H1 (cell line): ENCODE measurements around the gene CAMKMT. TPM values are rescaled to one million over a fixed set of nuclear protein-coding genes. Genes with fewer than 3 reads are reported as not detected.

Source experiments
- CTCF ChIA-PET: fragments of 300-600 bp; sonication (Branson Sonifier 250); formaldehyde crosslinking; loops from one replicate; lab custom pipeline; 2021; ENCODE audit not compliant: partially characterized antibody; lab: Charles Lee
- POLR2A ChIA-PET: fragments of 300-600 bp; sonication (Branson Sonifier 250); formaldehyde crosslinking; loops from one replicate; lab custom pipeline; 2021; ENCODE audit warnings: inconsistent platforms; ENCODE audit not compliant: partially characterized antibody; lab: Charles Lee
- DNase-seq, 2 experiments: peaks; one replicate each; pipeline versions ENCODE4 v3.0.0 to v3.0.0-alpha.2; 2010 to 2022; ENCODE audit warnings: low spot score in 2 of 2, low read depth in 1 of 2, mixed read lengths in 1 of 2
- FAIRE-seq: peaks from 2 replicates; lab custom pipeline; 2011; peaks lifted over from hg19 to GRCh38; lab: Jason Lieb, UNC
- H2AFZ ChIP-seq: 2 replicates; pipeline ENCODE4 v1.8.1; 2012; ENCODE audit warnings: low read length, inconsistent platforms
- H2AK5ac ChIP-seq: 2 replicates; pipeline ENCODE4 v1.6.1; 2013; ENCODE audit warnings: low read depth, low read length
- H2BK120ac ChIP-seq: replicated peaks from 2 replicates; pipeline ENCODE3; 2013; ENCODE audit warnings: low read depth, low read length, inconsistent platforms
- H2BK12ac ChIP-seq: 2 replicates; pipeline ENCODE4 v1.6.1; 2013; ENCODE audit warnings: low read depth, low read length
- H2BK15ac ChIP-seq: 2 replicates; pipeline ENCODE4 v1.6.1; 2013; ENCODE audit warnings: low read length
- H2BK20ac ChIP-seq: 2 replicates; pipeline ENCODE4 v1.6.1; 2013; ENCODE audit warnings: low read length
- H2BK5ac ChIP-seq: 2 replicates; pipeline ENCODE4 v1.6.1; 2013; ENCODE audit warnings: low read depth, low read length
- H3K14ac ChIP-seq: 2 replicates; pipeline ENCODE4 v1.6.1; 2013; ENCODE audit warnings: inconsistent platforms; ENCODE audit not compliant: insufficient read length
- H3K18ac ChIP-seq: 2 replicates; pipeline ENCODE4 v1.6.1; 2013; ENCODE audit warnings: low read length; ENCODE audit errors: extremely low read depth
- H3K23ac ChIP-seq: 2 replicates; pipeline ENCODE4 v1.6.1; 2013; ENCODE audit warnings: inconsistent platforms; ENCODE audit not compliant: insufficient read length
- H3K23me2 ChIP-seq: 2 replicates; pipeline ENCODE4 v1.6.1; 2013; ENCODE audit warnings: low read depth, low read length
- H3K27ac ChIP-seq: 2 replicates; pipeline ENCODE4 v1.6.1; 2011; ENCODE audit warnings: low read depth, low read length, inconsistent platforms
- H3K27me3 ChIP-seq, 4 experiments: replicated peaks in 1 of 4; 1 replicate in 1 of 4; 2 replicates in 3 of 4; pipeline versions ENCODE4 v1.6.1 to v1.8.1; 2011 to 2013; ENCODE audit warnings: low read length in 3 of 4, mild to moderate bottlenecking in 3 of 4, inconsistent platforms in 2 of 4, mixed read lengths in 2 of 4, moderate library complexity in 1 of 4; ENCODE audit not compliant: control insufficient read depth in 3 of 4, insufficient read depth in 3 of 4; ENCODE audit errors: extremely low read depth in 1 of 4
- H3K36me3 ChIP-seq, 4 experiments: 2 replicates each; pipeline versions ENCODE4 v1.6.1 to v1.8.1; 2011 to 2013; ENCODE audit warnings: mild to moderate bottlenecking in 4 of 4, low read length in 3 of 4, moderate library complexity in 2 of 4, control low read depth in 1 of 4, inconsistent platforms in 1 of 4; ENCODE audit not compliant: insufficient read depth in 4 of 4, control insufficient read depth in 2 of 4
- H3K4ac ChIP-seq: replicated peaks from 2 replicates; pipeline ENCODE3; 2013; ENCODE audit warnings: low read length, low read depth, mixed read lengths, inconsistent platforms; ENCODE audit not compliant: insufficient read length
- H3K4me1 ChIP-seq, 4 experiments: replicated peaks in 1 of 4; 1 replicate in 1 of 4; 2 replicates in 3 of 4; pipeline versions ENCODE4 v1.6.1 to v1.8.1; 2011 to 2013; ENCODE audit warnings: low read length in 3 of 4, inconsistent platforms in 2 of 4, mixed read lengths in 1 of 4; ENCODE audit not compliant: insufficient read depth in 4 of 4, control insufficient read depth in 3 of 4
- H3K4me2 ChIP-seq, 2 experiments: 2 replicates each; pipeline versions ENCODE4 v1.6.1 to v1.8.1; 2011 to 2013; ENCODE audit warnings: low read depth in 2 of 2, low read length in 2 of 2, control low read depth in 1 of 2, inconsistent platforms in 1 of 2, mild to moderate bottlenecking in 1 of 2; ENCODE audit not compliant: insufficient read depth in 1 of 2
- H3K4me3 ChIP-seq, 4 experiments: fragments of 200-600, 300-600 bp in 1 of 4; sonication (generic), shearing (Covaris generic), sonication (Bioruptor Twin) in 1 of 4; 2 replicates each; pipeline versions ENCODE4 v1.5.1 to v1.8.1; 2011 to 2016; ENCODE audit warnings: low read length in 4 of 4, low read depth in 3 of 4, control low read depth in 2 of 4, inconsistent platforms in 2 of 4, mild to moderate bottlenecking in 2 of 4, mixed read lengths in 1 of 4, moderate library complexity in 1 of 4; ENCODE audit not compliant: insufficient read depth in 2 of 4; ENCODE audit errors: extremely low read depth in 1 of 4
- H3K56ac ChIP-seq: replicated peaks from 2 replicates; pipeline ENCODE3; 2013; ENCODE audit warnings: low read depth, mild to moderate bottlenecking, mixed read lengths, low read length, inconsistent platforms; ENCODE audit not compliant: insufficient read length
- H3K79me1 ChIP-seq: 2 replicates; pipeline ENCODE4 v1.6.1; 2013; ENCODE audit warnings: low read depth, low read length, control low read depth
- H3K79me2 ChIP-seq, 2 experiments: 2 replicates each; pipeline versions ENCODE4 v1.6.1 to v1.8.1; 2012 to 2013; ENCODE audit warnings: low read length in 2 of 2, mild to moderate bottlenecking in 2 of 2, inconsistent platforms in 1 of 2; ENCODE audit not compliant: insufficient read depth in 2 of 2, control insufficient read depth in 1 of 2
- H3K9ac ChIP-seq, 4 experiments: replicated peaks in 1 of 4; 1 replicate in 1 of 4; 2 replicates in 3 of 4; pipeline versions ENCODE4 v1.6.1 to v1.8.1; 2011 to 2013; ENCODE audit warnings: low read depth in 3 of 4, low read length in 3 of 4, control low read depth in 2 of 4, mild to moderate bottlenecking in 2 of 4, moderate library complexity in 2 of 4, inconsistent platforms in 1 of 4; ENCODE audit errors: extremely low read depth in 1 of 4
- H3K9me3 ChIP-seq, 2 experiments: 2 replicates each; pipeline versions ENCODE4 v1.6.1 to v1.8.1; 2012 to 2013; ENCODE audit warnings: mild to moderate bottlenecking in 2 of 2, moderate library complexity in 2 of 2, control low read depth in 1 of 2, inconsistent platforms in 1 of 2, low read depth in 1 of 2, low read length in 1 of 2, mixed read lengths in 1 of 2; ENCODE audit not compliant: insufficient read depth in 2 of 2
- H4K20me1 ChIP-seq, 2 experiments: replicated peaks in 1 of 2; 2 replicates each; pipeline versions ENCODE3 to v1.8.1; 2011 to 2013; ENCODE audit warnings: inconsistent platforms in 2 of 2, low read length in 2 of 2, mild to moderate bottlenecking in 1 of 2; ENCODE audit not compliant: insufficient read depth in 2 of 2, control insufficient read depth in 1 of 2
- H4K5ac ChIP-seq: 2 replicates; pipeline ENCODE4 v1.6.1; 2013; ENCODE audit warnings: low read length, low read depth, mixed read lengths, inconsistent platforms; ENCODE audit not compliant: insufficient read length
- H4K8ac ChIP-seq: 2 replicates; pipeline ENCODE4 v1.8.0; 2013; ENCODE audit warnings: mild to moderate bottlenecking, moderate library complexity, low read length, inconsistent platforms; ENCODE audit not compliant: insufficient read depth; ENCODE audit errors: extremely low read depth
- H4K91ac ChIP-seq: replicated peaks from 2 replicates; pipeline ENCODE3; 2013; ENCODE audit warnings: low read length, mixed read lengths, inconsistent platforms; ENCODE audit not compliant: insufficient read length
- EGR1 ChIP-seq: IDR thresholded peaks from 2 replicates; pipeline ENCODE4 v1.6.1; 2011; ENCODE audit warnings: low read depth, low read length, borderline replicate concordance
- KDM1A ChIP-seq: fragments of 200-600, 300-600 bp; sonication (generic); IDR thresholded peaks from 2 replicates; pipeline ENCODE4 v1.7.1; 2016; ENCODE audit warnings: mild to moderate bottlenecking, low read length, borderline replicate concordance
- PHF8 ChIP-seq: fragments of 200-600 bp; sonication (generic); conservative IDR thresholded peaks from 2 replicates; pipeline ENCODE4 v1.7.1; 2012; ENCODE audit warnings: low read depth, mild to moderate bottlenecking, inconsistent platforms, low read length, moderate library complexity
- SUZ12 ChIP-seq: fragments of 200-600 bp; sonication (generic); IDR thresholded peaks from 2 replicates; pipeline ENCODE4 v1.6.1; 2012; ENCODE audit warnings: mild to moderate bottlenecking, inconsistent platforms, low read length, moderate library complexity, mixed read lengths
- WGBS, 2 experiments: shearing (Covaris generic) in 1 of 2; methylation state at CpG; one replicate each; pipeline versions ENCODE4 v1.1.6 to v1.1.7; 2013 to 2015; ENCODE audit warnings: low lambda C conversion rate in 2 of 2, mixed read lengths in 2 of 2, inconsistent platforms in 1 of 2, low coverage in 1 of 2, missing lambda C conversion rate in 1 of 2; ENCODE audit not compliant: insufficient replicate concordance in 2 of 2, insufficient coverage in 1 of 2, insufficient read length in 1 of 2; ENCODE audit errors: extremely low coverage in 1 of 2, missing lambda C conversion rate in 1 of 2; 5-methylcytosine and 5-hydroxymethylcytosine counted together
- polyA plus RNA-seq, 7 experiments: library from polyadenylated mRNA; depleted of rRNA in 3 of 7; stranded (reverse) in 5 of 7; unstranded in 2 of 7; fragments of >200 nt in 5 of 7; fragments of 200-250 nt in 2 of 7; gene quantifications; 1 replicate in 5 of 7; 2 replicates in 1 of 7; 4 replicates in 1 of 7; pipeline versions ENCODE4 v1.2.1 to v1.2.3, GENCODE V29; 2011 to 2013; ENCODE audit warnings: missing spikeins in 2 of 7, mixed read lengths in 2 of 7
- total RNA-seq: library from RNA; stranded (reverse); fragmentation: NEBNext Ultra II Directional; extraction: Animal tissue kit (Norgen Biotek cat#: 25700); gene quantifications from 2 replicates; pipeline ENCODE4 v1.2.1, GENCODE V29; 2021

Gene CAMKMT
- total and polyA plus RNA-seq, 2 of the 8 experiments (the other 6 are each of a cell fraction or from before 2014, with no cell fraction given): 14.7 to 22.4 TPM

GRCh38 chr2:44560941-44561340 is 199.2 kb downstream of the CAMKMT start:
- POLR2A ChIA-PET: interaction anchor here (1.8 kb wide), 1 partner anchor 88 kb away, joined by 3 read pairs; no protein-coding TSS in a partner anchor
- Histone ChIP-seq H3K36me3 (no peaks in the 10 kb centered on the region), H3K23ac (no peak overlapping the region), H4K8ac (no peak overlapping the region)
- FAIRE-seq: no peak
- TF ChIP-seq EGR1 (no peak), KDM1A (no peak), SUZ12 (no peak), PHF8 (no peak)
- TF ChIP-seq, all 59 proteins: peak for 0
- Histone ChIP-seq H3K56ac (no peak overlapping the region), H3K9me3 (no peaks in the 10 kb centered on the region), H2BK12ac (no peak overlapping the region), H3K27me3 (no peaks in the 10 kb centered on the region), H3K4me2 (no peak overlapping the region), H2BK5ac (no peak overlapping the region), H3K4me3 (no peak overlapping the region), H3K4me1 (no peaks in the 10 kb centered on the region), H2BK120ac (no peak overlapping the region), H2BK15ac (no peak overlapping the region), H2AK5ac (no peak overlapping the region), H3K23me2 (no peaks in the 10 kb centered on the region), H3K79me1 (no peaks in the 10 kb centered on the region), H2BK20ac (no peak overlapping the region), H3K9ac (no peak overlapping the region), H3K14ac (no peak overlapping the region), H4K20me1 (no peaks in the 10 kb centered on the region), H3K18ac (no peak overlapping the region), H4K5ac (no peak overlapping the region), H3K27ac (no peak overlapping the region), H3K79me2 (no peaks in the 10 kb centered on the region), H4K91ac (no peak overlapping the region), H3K4ac (no peak overlapping the region), H2AFZ (no peak overlapping the region)
- CTCF ChIA-PET: interaction anchor here (0.7 to 2.4 kb wide), 13 partner anchors 13 to 206 kb away, joined by 3 to 11 read pairs (median 4); no protein-coding TSS in a partner anchor
- 96% methylated on average over 1 of the region's 1 CpG; no CpG with 5 or more reads in 1 of the 2 experiments for WGBS, 2 experiments
- DNase-seq: no peak
